ENCODE results near the gene BRF1.
A peak's percentile ranks its signal among the peaks of the same experiment; 100 is the strongest.

The BRF1 gene

DNA sequence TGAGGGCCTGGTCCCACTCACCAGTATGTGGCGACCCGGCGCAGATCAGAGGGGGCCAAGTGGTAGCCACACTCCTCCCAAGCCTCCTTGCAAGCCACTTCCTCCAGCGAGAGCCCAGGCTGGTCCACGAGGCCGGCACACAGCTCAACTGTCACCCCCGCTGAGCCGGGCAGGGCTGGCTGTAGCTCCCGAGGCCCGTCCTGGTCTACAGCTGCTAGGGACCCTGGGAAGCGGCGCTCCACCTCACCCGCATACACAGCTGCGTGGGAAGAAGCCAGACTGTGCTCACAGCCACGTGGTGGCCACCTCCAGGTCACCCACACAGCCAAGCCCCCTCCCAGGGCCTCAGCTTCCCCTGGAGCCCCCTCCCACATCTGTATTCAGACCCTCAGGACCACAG lies 124.3 kb downstream of the BRF1 start:
- peak overlapping the region; percentile 87 for H2BK5ac ChIP-seq (ENCODE audit: low read length)
- peaks cover 3 to 12% of the 10 kb centered on the region in 2 donors for H3K4me1 ChIP-seq (ENCODE audit: control insufficient read depth in 2 of 2, insufficient read depth in 1 of 2, low read depth in 1 of 2, low read length in 2 of 2)
- peak overlapping the region; percentile 50 for H3K9ac ChIP-seq (ENCODE audit: low read depth, low read length, poor library complexity)
- no peaks in the 10 kb centered on the region for H3K9me3 ChIP-seq (replicated peaks in 1 of 2; ENCODE audit: control insufficient read depth in 2 of 2, insufficient read depth in 1 of 2, low read depth in 1 of 2, low read length in 2 of 2)
- no peak overlapping the region for H4K91ac ChIP-seq (ENCODE audit: low read depth, low read length, poor library complexity)
- no peak overlapping the region for H3K27ac ChIP-seq (replicated peaks; ENCODE audit: low read length)
- H3K14ac ChIP-seq (ENCODE audit: low read length), result peak overlapping the region; percentile 38
- H3K79me1 ChIP-seq (ENCODE audit: low read depth, low read length), result peaks cover 10% of the 10 kb centered on the region
- H3K27me3 ChIP-seq (ENCODE audit: control insufficient read depth in 3 of 3, insufficient read depth in 3 of 3, low read depth in 1 of 3, low read length in 3 of 3), result peaks cover 0 to 7% (median 2%) of the 10 kb centered on the region in 3 experiments
- DNase-seq (ENCODE audit: low spot score), result no peak
- H3K4ac ChIP-seq (ENCODE audit: low read length), result no peak overlapping the region
- no peak overlapping the region for H3K4me2 ChIP-seq (ENCODE audit: insufficient read depth, low read length, poor library complexity, severe bottlenecking)
- H3K4me3 ChIP-seq (ENCODE audit: low read length in 2 of 2), result no peak overlapping the region
- H3K36me3 ChIP-seq (replicated peaks in 1 of 2; ENCODE audit: control insufficient read depth in 2 of 2, insufficient read depth in 2 of 2, low read length in 2 of 2), result no peaks in the 10 kb centered on the region
- peak overlapping the region; percentile 48 for H3K18ac ChIP-seq (ENCODE audit: low read length)
- no peak overlapping the region for H2BK120ac ChIP-seq (ENCODE audit: low read depth, low read length)
- H2AFZ ChIP-seq (ENCODE audit: low read length), result no peak overlapping the region
- no CpG with 5 or more reads among the region's 15 CpGs for WGBS, 2 donors (ENCODE audit: extremely low coverage in 2 of 2, insufficient read length in 2 of 2, insufficient replicate concordance in 1 of 2)
- H2BK12ac ChIP-seq (ENCODE audit: low read length), result no peak overlapping the region
- no peak overlapping the region for H2BK15ac ChIP-seq (ENCODE audit: low read length)
- H4K8ac ChIP-seq (ENCODE audit: low read depth, low read length), result no peak overlapping the region
- H2AK5ac ChIP-seq (ENCODE audit: low read depth, low read length), result peak overlapping the region; percentile 43
- no peak overlapping the region for H3K23ac ChIP-seq (ENCODE audit: low read depth, low read length, poor library complexity)

DNA sequence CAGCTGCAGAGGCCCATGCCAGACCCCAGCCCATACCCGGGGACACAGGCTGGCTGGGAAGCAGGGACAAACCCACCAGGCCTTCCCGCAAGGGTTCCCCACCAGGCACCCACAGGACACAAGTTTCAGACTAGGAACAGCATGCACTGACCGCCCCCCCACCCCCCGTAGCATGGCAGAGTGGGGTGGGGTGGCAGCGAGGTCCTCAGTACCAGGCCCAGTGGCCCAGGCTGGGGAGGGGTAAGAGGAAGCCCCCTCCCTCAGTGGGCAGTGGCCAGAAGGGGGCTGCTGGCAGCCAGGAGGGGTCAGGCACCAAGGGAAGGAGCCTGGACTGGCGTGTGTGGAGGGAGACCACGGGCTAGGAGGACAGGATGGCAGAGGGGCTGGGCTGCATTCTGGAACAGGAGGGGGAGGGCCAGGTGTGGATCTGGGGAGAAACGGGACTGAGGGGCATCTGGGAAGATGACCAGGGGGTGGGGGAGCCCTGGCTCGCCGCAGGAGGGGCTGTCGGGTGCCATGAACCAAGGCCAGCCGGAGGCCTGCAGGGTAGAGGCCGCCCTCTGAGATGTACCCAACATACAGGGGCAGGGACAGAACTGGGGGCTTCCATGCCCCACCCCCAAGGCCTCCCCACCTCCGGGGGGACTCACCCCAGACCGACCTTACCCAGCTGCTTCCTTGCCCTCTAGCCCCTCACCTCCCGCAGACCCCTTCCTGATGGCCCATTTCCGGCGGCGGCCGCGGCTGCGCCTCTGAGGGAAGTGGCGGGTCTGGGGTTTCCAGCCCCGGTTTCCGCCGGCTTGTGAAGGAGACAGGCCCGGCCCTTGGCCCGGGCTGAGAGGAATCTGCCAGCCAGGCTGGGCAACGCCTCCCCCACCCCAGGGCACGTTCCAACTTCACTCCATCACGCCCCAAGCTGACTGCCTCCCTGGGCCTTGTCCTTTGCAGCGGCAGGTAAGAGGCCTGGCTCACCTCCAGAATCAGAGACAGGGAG lies 126.6 kb downstream of the BRF1 start:
- Histone ChIP-seq H3K4me2 (ENCODE audit: insufficient read depth, low read length, poor library complexity, severe bottlenecking) (no peak overlapping the region), H2BK120ac (ENCODE audit: low read depth, low read length) (no peak overlapping the region), H3K4me1 (ENCODE audit: control insufficient read depth in 2 of 2, insufficient read depth in 1 of 2, low read depth in 1 of 2, low read length in 2 of 2) (peaks cover 0 to 14% of the 10 kb centered on the region in 2 donors), H2AK5ac (ENCODE audit: low read depth, low read length) (no peak overlapping the region), H3K79me1 (ENCODE audit: low read depth, low read length) (peaks cover 5% of the 10 kb centered on the region), H2BK15ac (ENCODE audit: low read length) (no peak overlapping the region), H3K18ac (ENCODE audit: low read length) (peak overlapping the region; percentile 64), H3K36me3 (replicated peaks in 1 of 2; ENCODE audit: control insufficient read depth in 2 of 2, insufficient read depth in 2 of 2, low read length in 2 of 2) (no peaks in the 10 kb centered on the region), H3K23ac (ENCODE audit: low read depth, low read length, poor library complexity) (no peak overlapping the region), H4K8ac (ENCODE audit: low read depth, low read length) (no peak overlapping the region), H3K14ac (ENCODE audit: low read length) (no peak overlapping the region), H3K27ac (replicated peaks; ENCODE audit: low read length) (no peak overlapping the region), H3K4me3 (ENCODE audit: low read length in 2 of 2) (no peak overlapping the region), H2BK5ac (ENCODE audit: low read length) (no peak overlapping the region), H4K91ac (ENCODE audit: low read depth, low read length, poor library complexity) (no peak overlapping the region), H2BK12ac (ENCODE audit: low read length) (no peak overlapping the region), H2AFZ (ENCODE audit: low read length) (no peak overlapping the region), H3K9me3 (replicated peaks in 1 of 2; ENCODE audit: control insufficient read depth in 2 of 2, insufficient read depth in 1 of 2, low read depth in 1 of 2, low read length in 2 of 2) (no peaks in the 10 kb centered on the region), H3K9ac (ENCODE audit: low read depth, low read length, poor library complexity) (no peak overlapping the region), H3K27me3 (ENCODE audit: control insufficient read depth in 3 of 3, insufficient read depth in 3 of 3, low read depth in 1 of 3, low read length in 3 of 3) (peaks cover 0 to 18% (median 6%) of the 10 kb centered on the region in 3 experiments), H3K4ac (ENCODE audit: low read length) (no peak overlapping the region)
- no CpG with 5 or more reads among the region's 32 CpGs for WGBS, 2 donors (ENCODE audit: extremely low coverage in 2 of 2, insufficient read length in 2 of 2, insufficient replicate concordance in 1 of 2)
- no peak for DNase-seq (ENCODE audit: low spot score)

DNA sequence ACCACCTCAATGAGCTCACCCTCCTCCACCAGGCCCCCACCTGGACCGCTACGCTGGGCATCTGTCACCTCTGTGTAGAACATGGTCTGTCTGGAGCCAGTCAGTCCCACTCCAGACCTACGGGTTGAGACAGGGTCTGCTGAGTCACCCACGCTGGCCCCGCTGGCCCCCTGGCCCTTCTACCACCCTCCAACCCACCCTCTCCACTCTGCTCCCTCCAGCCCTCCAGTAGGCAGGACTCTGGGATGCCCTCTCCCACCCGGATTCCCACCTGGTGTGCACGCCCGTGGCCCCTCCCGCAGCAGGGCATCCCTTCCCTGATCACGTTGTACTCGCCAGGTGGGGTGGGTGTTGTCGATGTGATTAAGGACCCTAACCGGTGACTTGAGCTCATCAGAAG lies 127.7 kb downstream of the BRF1 start:
- no CpG with 5 or more reads among the region's 13 CpGs for WGBS, 2 donors (ENCODE audit: extremely low coverage in 2 of 2, insufficient read length in 2 of 2, insufficient replicate concordance in 1 of 2)
- H3K14ac ChIP-seq (ENCODE audit: low read length), result peak overlapping the region; percentile 38

DNA sequence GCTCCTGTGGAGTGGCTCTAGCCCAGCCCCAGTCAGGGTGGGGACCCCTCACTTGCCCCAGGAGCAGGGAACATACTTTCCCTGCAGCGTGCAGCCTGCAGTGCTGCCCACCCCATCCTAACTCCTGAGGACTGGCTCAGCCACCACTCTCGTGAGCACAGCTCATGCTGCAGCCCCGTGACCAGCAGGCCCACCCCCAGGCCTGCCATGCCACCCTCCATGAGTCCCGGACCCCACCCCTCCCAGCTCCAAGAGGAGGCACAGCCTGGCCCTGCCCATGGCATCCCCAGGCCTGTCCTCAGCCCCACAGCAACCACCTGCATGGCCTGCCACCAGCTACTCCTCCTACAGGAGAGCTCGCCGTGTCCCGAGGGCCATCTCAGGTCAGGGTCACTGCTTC lies 128.3 kb downstream of the BRF1 start:
- Histone ChIP-seq H3K23ac (ENCODE audit: low read depth, low read length, poor library complexity) (peak overlapping the region; percentile 85), H3K27ac (replicated peaks; ENCODE audit: low read length) (no peak overlapping the region), H3K18ac (ENCODE audit: low read length) (peak overlapping the region; percentile 38), H2AFZ (ENCODE audit: low read length) (no peak overlapping the region), H2AK5ac (ENCODE audit: low read depth, low read length) (no peak overlapping the region), H4K91ac (ENCODE audit: low read depth, low read length, poor library complexity) (no peak overlapping the region), H3K36me3 (replicated peaks in 1 of 2; ENCODE audit: control insufficient read depth in 2 of 2, insufficient read depth in 2 of 2, low read length in 2 of 2) (no peaks in the 10 kb centered on the region), H3K4me2 (ENCODE audit: insufficient read depth, low read length, poor library complexity, severe bottlenecking) (no peak overlapping the region), H3K79me1 (ENCODE audit: low read depth, low read length) (peaks cover 4% of the 10 kb centered on the region), H4K8ac (ENCODE audit: low read depth, low read length) (no peak overlapping the region), H2BK120ac (ENCODE audit: low read depth, low read length) (no peak overlapping the region), H3K9me3 (replicated peaks in 1 of 2; ENCODE audit: control insufficient read depth in 2 of 2, insufficient read depth in 1 of 2, low read depth in 1 of 2, low read length in 2 of 2) (no peaks in the 10 kb centered on the region), H2BK5ac (ENCODE audit: low read length) (no peak overlapping the region), H3K9ac (ENCODE audit: low read depth, low read length, poor library complexity) (no peak overlapping the region), H3K4me3 (ENCODE audit: low read length in 2 of 2) (no peak overlapping the region), H2BK12ac (ENCODE audit: low read length) (no peak overlapping the region), H3K14ac (ENCODE audit: low read length) (peak overlapping the region; percentile 38), H3K4ac (ENCODE audit: low read length) (no peak overlapping the region), H2BK15ac (ENCODE audit: low read length) (no peak overlapping the region), H3K4me1 (ENCODE audit: control insufficient read depth in 2 of 2, insufficient read depth in 1 of 2, low read depth in 1 of 2, low read length in 2 of 2) (peaks cover 2 to 14% of the 10 kb centered on the region in 2 donors), H3K27me3 (ENCODE audit: control insufficient read depth in 3 of 3, insufficient read depth in 3 of 3, low read depth in 1 of 3, low read length in 3 of 3) (peaks cover 4 to 26% (median 11%) of the 10 kb centered on the region in 3 experiments)
- no CpG with 5 or more reads among the region's 7 CpGs for WGBS, 2 donors (ENCODE audit: extremely low coverage in 2 of 2, insufficient read length in 2 of 2, insufficient replicate concordance in 1 of 2)
- DNase-seq (ENCODE audit: low spot score), result no peak

More for the DNA sequence above, 127.7 kb downstream of the BRF1 start:
- Histone ChIP-seq H3K79me1 (ENCODE audit: low read depth, low read length) (peaks cover 2% of the 10 kb centered on the region), H3K4me1 (ENCODE audit: control insufficient read depth in 2 of 2, insufficient read depth in 1 of 2, low read depth in 1 of 2, low read length in 2 of 2) (peaks cover 0 to 14% of the 10 kb centered on the region in 2 donors), H3K18ac (ENCODE audit: low read length) (no peak overlapping the region), H2BK12ac (ENCODE audit: low read length) (no peak overlapping the region), H3K36me3 (replicated peaks in 1 of 2; ENCODE audit: control insufficient read depth in 2 of 2, insufficient read depth in 2 of 2, low read length in 2 of 2) (no peaks in the 10 kb centered on the region), H2BK15ac (ENCODE audit: low read length) (no peak overlapping the region), H4K8ac (ENCODE audit: low read depth, low read length) (no peak overlapping the region), H3K4ac (ENCODE audit: low read length) (no peak overlapping the region), H2AK5ac (ENCODE audit: low read depth, low read length) (no peak overlapping the region), H3K9me3 (replicated peaks in 1 of 2; ENCODE audit: control insufficient read depth in 2 of 2, insufficient read depth in 1 of 2, low read depth in 1 of 2, low read length in 2 of 2) (no peaks in the 10 kb centered on the region), H3K9ac (ENCODE audit: low read depth, low read length, poor library complexity) (no peak overlapping the region), H3K4me2 (ENCODE audit: insufficient read depth, low read length, poor library complexity, severe bottlenecking) (no peak overlapping the region), H3K27me3 (ENCODE audit: control insufficient read depth in 3 of 3, insufficient read depth in 3 of 3, low read depth in 1 of 3, low read length in 3 of 3) (peaks cover 0 to 22% (median 6%) of the 10 kb centered on the region in 3 experiments), H2AFZ (ENCODE audit: low read length) (no peak overlapping the region), H2BK120ac (ENCODE audit: low read depth, low read length) (no peak overlapping the region), H3K23ac (ENCODE audit: low read depth, low read length, poor library complexity) (no peak overlapping the region), H4K91ac (ENCODE audit: low read depth, low read length, poor library complexity) (no peak overlapping the region), H3K27ac (replicated peaks; ENCODE audit: low read length) (no peak overlapping the region), H3K4me3 (ENCODE audit: low read length in 2 of 2) (no peak overlapping the region), H2BK5ac (ENCODE audit: low read length) (no peak overlapping the region)
- no peak for DNase-seq (ENCODE audit: low spot score)

Measured in neuronal stem cell (in vitro differentiated cells).